ENCODE measurements around the gene LAYN. TPM values are rescaled to one million over a fixed set of nuclear protein-coding genes. Genes with fewer than 3 reads are reported as not detected.

LAYN gene
- total RNA-seq, 4 donors from 2014 or later: 36.4 to 64.5 (median 49.3) TPM

- TF ChIP-seq CTCF (IDR thresholded peaks at IDR 0.05) (no peak), POLR2A (IDR thresholded peaks at IDR 0.05) (no peak)
- 80 to 88% methylated on average over 10 of the region's 10 CpGs for WGBS, 2 donors
- Histone ChIP-seq H3K36me3 (peaks cover 0 to 4% of the 10 kb centered on the region in 2 donors), H3K27ac (peak overlapping the region in 1 of 3 donors; percentile 89), H3K4me1 (peaks cover 8 to 20% of the 10 kb centered on the region in 2 donors), H3K4me3 (replicated peaks in 1 of 3) (no peak overlapping the region), H3K9me3 (no peaks in the 10 kb centered on the region), H3K27me3 (no peaks in the 10 kb centered on the region)
- intact Hi-C loops (cut with DNase I): no loop called here
- DNase-seq: no peak
Observed at GRCh38 chr11:111542606-111543275, 2.2 kb downstream of the LAYN start.

- Histone ChIP-seq H3K27me3 (no peaks in the 10 kb centered on the region), H3K4me1 (no peaks in the 10 kb centered on the region), H3K36me3 (peaks cover 5 to 9% of the 10 kb centered on the region in 2 donors), H3K9me3 (no peaks in the 10 kb centered on the region), H3K27ac (no peak overlapping the region), H3K4me3 (replicated peaks in 1 of 3) (no peak overlapping the region)
- no peak for DNase-seq
- TF ChIP-seq CTCF (IDR thresholded peaks at IDR 0.05) (no peak), POLR2A (IDR thresholded peaks at IDR 0.05) (no peak)
- 86 to 89% methylated on average over 2 of the region's 2 CpGs for WGBS, 2 donors
- intact Hi-C loops (cut with DNase I): no loop called here
Observed at GRCh38 chr11:111548525-111548924, 8.0 kb downstream of the LAYN start.

GRCh38 chr11:111549196-111549868, 8.8 kb downstream of the LAYN start:
- 85 to 86% methylated on average over 11 of the region's 11 CpGs for WGBS, 2 donors
- DNase-seq: no peak

GRCh38 chr11:111549869-111550203, 9.3 kb downstream of the LAYN start:
- TF ChIP-seq CTCF (IDR thresholded peaks at IDR 0.05): no peak
- no peak for TF ChIP-seq POLR2A (IDR thresholded peaks at IDR 0.05)
- Histone ChIP-seq H3K27ac (no peak overlapping the region), H3K9me3 (no peaks in the 10 kb centered on the region), H3K4me1 (no peaks in the 10 kb centered on the region), H3K27me3 (no peaks in the 10 kb centered on the region), H3K36me3 (peaks cover 5 to 9% of the 10 kb centered on the region in 2 donors), H3K4me3 (replicated peaks in 1 of 3) (no peak overlapping the region)
- WGBS, 2 donors: 78% methylated on average over 3 of the region's 3 CpGs
- intact Hi-C loops (cut with DNase I): no loop called here
- DNase-seq: no peak

More at GRCh38 chr11:111549196-111549868, 8.8 kb downstream of the LAYN start:
- Histone ChIP-seq H3K36me3 (peaks cover 5 to 9% of the 10 kb centered on the region in 2 donors), H3K4me3 (replicated peaks in 1 of 3) (no peak overlapping the region), H3K27me3 (no peaks in the 10 kb centered on the region), H3K27ac (no peak overlapping the region), H3K9me3 (no peaks in the 10 kb centered on the region), H3K4me1 (no peaks in the 10 kb centered on the region)
- TF ChIP-seq CTCF (IDR thresholded peaks at IDR 0.05): no peak
- intact Hi-C loops (cut with DNase I): no loop called here

- TF ChIP-seq POLR2A (IDR thresholded peaks at IDR 0.05) (no peak), CTCF (IDR thresholded peaks at IDR 0.05) (no peak)
- H3K4me3 ChIP-seq (replicated peaks in 1 of 3): no peak overlapping the region
- no peaks in the 10 kb centered on the region for H3K27me3 ChIP-seq
- H3K4me1 ChIP-seq: no peaks in the 10 kb centered on the region
- 91 to 97% methylated on average over 2 of the region's 2 CpGs for WGBS, 2 donors
- H3K27ac ChIP-seq: no peak overlapping the region
- H3K36me3 ChIP-seq: peaks cover 5 to 9% of the 10 kb centered on the region in 2 donors
- no peaks in the 10 kb centered on the region for H3K9me3 ChIP-seq
- no peak for DNase-seq
- intact Hi-C loops (cut with DNase I): no loop called here
Observed at GRCh38 chr11:111550258-111550657, 9.7 kb downstream of the LAYN start.
